ENCODE measurements around the gene DNM3.

- no peak for TF ChIP-seq SP1 (IDR thresholded peaks at IDR 0.05; ENCODE audit: low read depth, low read length)
- TF ChIP-seq USF2 (IDR thresholded peaks at IDR 0.05; ENCODE audit: low read length) = no peak
- TF ChIP-seq RAD21 (IDR thresholded peaks at IDR 0.05 in 1 of 2, conservative IDR thresholded peaks at IDR 0.05 in 1 of 2; ENCODE audit: low read depth in 2 of 2, low read length in 2 of 2) = no peak
- TF ChIP-seq POLR2A (IDR thresholded peaks at IDR 0.05; ENCODE audit: control extremely low read depth in 1 of 2, low read depth in 2 of 2, low read length in 2 of 2) = no peak
- TF ChIP-seq EP300 (IDR thresholded peaks at IDR 0.05; ENCODE audit: borderline replicate concordance in 1 of 2, low read depth in 2 of 2, low read length in 2 of 2) = no peak
- TF ChIP-seq CTCF (IDR thresholded peaks at IDR 0.05; ENCODE audit: control extremely low read depth in 1 of 3, insufficient read depth in 1 of 3, low read depth in 1 of 3, low read length in 3 of 3) = no peak
- no peak for TF ChIP-seq NANOG (IDR thresholded peaks at IDR 0.05; ENCODE audit: insufficient read depth, low read depth, low read length, poor library complexity, severe bottlenecking)
- no peak for TF ChIP-seq MAFK (IDR thresholded peaks at IDR 0.05; ENCODE audit: low read depth, low read length)
- TF ChIP-seq POLR2AphosphoS5 (IDR thresholded peaks at IDR 0.05; ENCODE audit: low read depth, low read length) = no peak
- no peak for TF ChIP-seq CBX8 (IDR thresholded peaks at IDR 0.05; ENCODE audit: borderline replicate concordance, low read depth, low read length)
These were observed 48.8 kb downstream of the DNM3 start for GRCh38 chr1:171890131-171890530.

All from H1 (cell line).